ENCODE results near the gene GJB2. TPM values are rescaled to one million over a fixed set of nuclear protein-coding genes. Genes with fewer than 3 reads are reported as not detected.
A peak's percentile ranks its signal among the peaks of the same experiment; 100 is the strongest.
"Not testable (repeated sequence)": the region's sequence is repeated elsewhere in the genome, so short reads cannot be mapped to it uniquely, and the experiment has no call there.

GJB2 gene
- total RNA-seq, 1 experiment from 2014 or later, result 0.30 TPM

- DNase-seq (ENCODE audit: low read depth), result peak; percentile 26
Measured at GRCh38 chr13:20168396-20168795, 24.3 kb downstream of the GJB2 start.

- no peak for DNase-seq (ENCODE audit: low read depth)
Measured at GRCh38 chr13:20165417-20166257, 27.1 kb downstream of the GJB2 start.

- DNase-seq (ENCODE audit: low read depth), result no peak
Measured at GRCh38 chr13:20161951-20162300, 30.8 kb downstream of the GJB2 start.

GRCh38 chr13:20161275-20161950, 31.3 kb downstream of the GJB2 start:
- DNase-seq (ENCODE audit: low read depth), result no peak

- DNase-seq (ENCODE audit: low read depth), result peak; percentile 32
Measured at GRCh38 chr13:20160306-20161274, 32.1 kb downstream of the GJB2 start, which contains the start of gene GJA3. Gene GJA3, minus strand, starts transcription at chr13:20161052. Its CDS starts 17,764 bp downstream, at chr13:20143288.

- no peak for DNase-seq (ENCODE audit: low read depth)
Measured at GRCh38 chr13:20159646-20160305, 33.0 kb downstream of the GJB2 start.

GRCh38 chr13:20157151-20157796, 35.5 kb downstream of the GJB2 start:
- no peak for DNase-seq (ENCODE audit: low read depth)

GRCh38 chr13:20156702-20157101, 36.0 kb downstream of the GJB2 start:
- no peak for DNase-seq (ENCODE audit: low read depth)

GRCh38 chr13:20153290-20153689, 39.4 kb downstream of the GJB2 start:
- not testable (repeated sequence) for DNase-seq (ENCODE audit: low read depth)

GRCh38 chr13:20151612-20152011, 41.1 kb downstream of the GJB2 start:
- no peak for DNase-seq (ENCODE audit: low read depth)

GRCh38 chr13:20151016-20151415, 41.7 kb downstream of the GJB2 start:
- no peak for DNase-seq (ENCODE audit: low read depth)

GRCh38 chr13:20150561-20150960, 42.2 kb downstream of the GJB2 start:
- DNase-seq (ENCODE audit: low read depth), result no peak

GRCh38 chr13:20149762-20150161, 43.0 kb downstream of the GJB2 start:
- DNase-seq (ENCODE audit: low read depth), result no peak

GRCh38 chr13:20148501-20149183, 44.1 kb downstream of the GJB2 start:
- DNase-seq (ENCODE audit: low read depth), result no peak

GRCh38 chr13:20146381-20146780, 46.4 kb downstream of the GJB2 start:
- no peak for DNase-seq (ENCODE audit: low read depth)

GRCh38 chr13:20145521-20145920, 47.2 kb downstream of the GJB2 start:
- DNase-seq (ENCODE audit: low read depth), result no peak

GRCh38 chr13:20144141-20144850, 48.4 kb downstream of the GJB2 start:
- DNase-seq (ENCODE audit: low read depth), result no peak

- no peak for DNase-seq (ENCODE audit: low read depth)
Measured at GRCh38 chr13:20142927-20143480, 49.7 kb downstream of the GJB2 start.

All from M059J (cell line).